GM12878 (cell line): ENCODE measurements around the gene ARHGDIA. TPM values are rescaled to one million over a fixed set of nuclear protein-coding genes. Genes with fewer than 3 reads are reported as not detected.

Experiments
- ATAC-seq: fragments of 200-7000 bp; cut with Tn5 transposase; 3 replicates; pipeline ENCODE4 v1.9.1; 2020; ENCODE audit warnings: mild to moderate bottlenecking, moderate library complexity
- BruUV-seq: library from RNA; stranded (reverse); fragments of 400-500 nt; replicated peaks from 2 replicates; lab custom pipeline; 2021; lab: Mats Ljungman, UMichigan
- CTCF ChIA-PET: fragments of 300-600 bp; sonication (Branson Sonifier 250); formaldehyde crosslinking; extraction: SDS; loops from one replicate; lab custom pipeline; 2021; ENCODE audit warnings: inconsistent platforms; lab: Yijun Ruan, JAX
- POLR2A ChIA-PET: fragments of 350-600 bp; formaldehyde crosslinking; extraction: SDS; loops from one replicate; lab custom pipeline; 2021; ENCODE audit warnings: inconsistent platforms; lab: Charles Lee
- RAD21 ChIA-PET: fragments of 300-600 bp; sonication (Branson Sonifier 250); formaldehyde crosslinking; loops from one replicate; lab custom pipeline; 2023; ENCODE audit warnings: antibody characterized with exemption; ENCODE audit not compliant: unreplicated experiment; lab: Charles Lee
- SMC1A ChIA-PET: fragments of 300-600 bp; sonication (Branson Sonifier 250); formaldehyde crosslinking; loops from one replicate; lab custom pipeline; 2023; ENCODE audit not compliant: unreplicated experiment, uncharacterized antibody; lab: Charles Lee
- DNase-seq: peaks from one replicate; pipeline ENCODE4 v3.0.0-alpha.2; 2011; ENCODE audit warnings: low read depth, low spot score
- FAIRE-seq: peaks from 3 replicates; lab custom pipeline; 2011; peaks lifted over from hg19 to GRCh38; lab: Jason Lieb, UNC
- H2AFZ ChIP-seq: 2 replicates; pipeline ENCODE4 v1.6.0; 2011; ENCODE audit warnings: low read depth, low read length, control low read depth; ENCODE audit not compliant: control insufficient read depth
- H3K27ac ChIP-seq: 2 replicates; pipeline ENCODE4 v1.5.1; 2011; ENCODE audit warnings: control low read depth; ENCODE audit not compliant: control insufficient read depth, insufficient read depth
- H3K27me3 ChIP-seq, 2 experiments: replicated peaks in 1 of 2; 2 replicates each; pipeline versions ENCODE4 v1.6.0 to v1.6.1; 2011; ENCODE audit warnings: low read length in 1 of 2; ENCODE audit not compliant: control insufficient read depth in 2 of 2, insufficient read depth in 2 of 2
- H3K36me3 ChIP-seq, 2 experiments: 2 replicates each; pipeline ENCODE4 v1.5.1; 2011; ENCODE audit warnings: low read length in 1 of 2; ENCODE audit not compliant: control insufficient read depth in 2 of 2, insufficient read depth in 2 of 2
- H3K4me1 ChIP-seq: 2 replicates; pipeline ENCODE4 v1.6.1; 2011; ENCODE audit warnings: mild to moderate bottlenecking, low read length, moderate library complexity, mixed read lengths; ENCODE audit not compliant: control insufficient read depth, insufficient read depth
- H3K4me2 ChIP-seq: 2 replicates; pipeline ENCODE4 v1.6.0; 2011; ENCODE audit warnings: control low read depth; ENCODE audit not compliant: control insufficient read depth, insufficient read depth
- H3K4me3 ChIP-seq: fragments of 200-600 bp; sonication (generic); 2 replicates; pipeline ENCODE4 v1.5.1; 2016
- H3K79me2 ChIP-seq: 2 replicates; pipeline ENCODE4 v1.6.0; 2011; ENCODE audit warnings: low read length; ENCODE audit not compliant: control insufficient read depth, insufficient read depth
- H3K9ac ChIP-seq: 2 replicates; pipeline ENCODE4 v1.8.0; 2011; ENCODE audit warnings: low read length, control low read depth, mixed read lengths; ENCODE audit not compliant: control insufficient read depth, insufficient read depth
- H3K9me3 ChIP-seq: replicated peaks from 3 replicates; pipeline ENCODE4 v1.5.1; 2011; ENCODE audit warnings: mild to moderate bottlenecking, low read length; ENCODE audit not compliant: control insufficient read depth, insufficient read depth
- H4K20me1 ChIP-seq: 2 replicates; pipeline ENCODE4 v1.6.0; 2011; ENCODE audit not compliant: control insufficient read depth, insufficient read depth
- E2F4 ChIP-seq: IDR thresholded peaks from 2 replicates; pipeline ENCODE4 v1.6.1; 2012; ENCODE audit warnings: low read depth, low read length, improper control_type of control experiment
- HCFC1 ChIP-seq: fragments of 150-350 bp; IDR thresholded peaks from 2 replicates; pipeline ENCODE4 v1.6.1; 2014; ENCODE audit warnings: low read length
- JUND ChIP-seq: IDR thresholded peaks from 2 replicates; pipeline ENCODE4 v1.6.1; 2012; ENCODE audit warnings: low read depth, mild to moderate bottlenecking, low read length, improper control_type of control experiment, moderate library complexity
- MAX ChIP-seq: IDR thresholded peaks from 2 replicates; pipeline ENCODE4 v1.6.1; 2012; ENCODE audit warnings: low read depth, low read length, improper control_type of control experiment
- MTA3 ChIP-seq: IDR thresholded peaks from 2 replicates; pipeline ENCODE4 v1.6.1; 2012; ENCODE audit warnings: low read length, inconsistent platforms, borderline replicate concordance
- MYC ChIP-seq: IDR thresholded peaks from 2 replicates; pipeline ENCODE4 v1.6.1; 2011; ENCODE audit warnings: mild to moderate bottlenecking, low read length, moderate library complexity, inconsistent platforms; ENCODE audit not compliant: insufficient read depth, insufficient replicate concordance, insufficient read length, severe bottlenecking
- NFXL1 ChIP-seq: fragments of 450-650 bp; IDR thresholded peaks from 2 replicates; pipeline ENCODE4 v1.6.1; 2017; ENCODE audit warnings: antibody characterized with exemption, mild to moderate bottlenecking, borderline replicate concordance
- NFYB ChIP-seq: IDR thresholded peaks from 2 replicates; pipeline ENCODE4 v1.6.1; 2011; ENCODE audit warnings: low read depth, mild to moderate bottlenecking, low read length, improper control_type of control experiment, moderate library complexity; ENCODE audit not compliant: insufficient read depth
- NRF1 ChIP-seq: conservative IDR thresholded peaks from 2 replicates; pipeline ENCODE4 v1.6.1; 2011; ENCODE audit warnings: mild to moderate bottlenecking, low read depth, low read length, improper control_type of control experiment
- POU2F2 ChIP-seq: IDR thresholded peaks from 3 replicates; pipeline ENCODE4 v1.6.1; 2011; ENCODE audit warnings: low read depth, mild to moderate bottlenecking, low read length, borderline replicate concordance
- RB1 ChIP-seq: fragments of 450-650 bp; formaldehyde crosslinking; IDR thresholded peaks from 2 replicates; pipeline ENCODE4 v1.6.1; 2017; ENCODE audit warnings: mild to moderate bottlenecking, borderline replicate concordance
- RELA ChIP-seq: fragments of 450-650 bp; IDR thresholded peaks from 2 replicates; pipeline ENCODE4 v1.8.0; 2014; ENCODE audit warnings: borderline replicate concordance; ENCODE audit not compliant: partially characterized antibody
- SMC3 ChIP-seq: IDR thresholded peaks from 2 replicates; pipeline ENCODE4 v1.6.1; 2011; ENCODE audit warnings: low read length, improper control_type of control experiment, borderline replicate concordance
- ZNF217 ChIP-seq: fragments of 450-650 bp; IDR thresholded peaks from 2 replicates; pipeline ENCODE4 v1.6.1; 2017; ENCODE audit warnings: antibody characterized with exemption, mild to moderate bottlenecking
- WGBS: methylation state at CpG from one replicate; pipeline ENCODE4 v1.1.6; 2016; ENCODE audit warnings: low lambda C conversion rate; ENCODE audit not compliant: insufficient replicate concordance, insufficient coverage; ENCODE audit errors: missing lambda C conversion rate; 5-methylcytosine and 5-hydroxymethylcytosine counted together
- in situ Hi-C: fragments of 300-500 bp; cut with MboI; formaldehyde crosslinking; loops from 9 replicates; pipeline ENCODE4 v1.14.3; 2018; ENCODE audit warnings: mixed read lengths
- intact Hi-C: fragments of 100-400 bp; cut with micrococcal nuclease; formaldehyde crosslinking; loops from one replicate; pipeline ENCODE4 v1.14.2; 2022; ENCODE audit not compliant: unreplicated experiment
- polyA plus RNA-seq, 11 experiments: library from polyadenylated mRNA; depleted of rRNA in 4 of 11; unstranded in 6 of 11; stranded (reverse) in 5 of 11; fragments of >200 nt; fragmentation: Nextera tagmentation in 4 of 11; fragmentation: Illumina TruSeq in 1 of 11; extraction: Ambion mirVana in 4 of 11; extraction: Trizol in 1 of 11; gene quantifications; 1 replicate in 1 of 11; 2 replicates in 10 of 11; pipeline versions ENCODE4 v1.2.1 to v1.2.3, GENCODE V29; 2011 to 2016; ENCODE audit warnings: inconsistent platforms in 2 of 11, missing spikeins in 2 of 11, low read depth in 1 of 11
- total RNA-seq, 4 experiments: library from RNA; depleted of rRNA in 3 of 4; stranded (reverse); fragments of >200 nt in 3 of 4; fragmentation: Illumina TruSeq in 1 of 4; extraction: Trizol in 1 of 4; gene quantifications; 2 replicates each; pipeline versions ENCODE4 v1.2.1 to v1.2.3, GENCODE V29; 2013 to 2021

ARHGDIA gene
- total and polyA plus RNA-seq, 10 of the 15 experiments (the other 5 are each of a cell fraction or from before 2014, with no cell fraction given): 17.9 to 552 (median 169) TPM

GRCh38 chr17:81884968-81885367, 13.8 kb upstream of the ARHGDIA start:
- ATAC-seq (no peak; the same call in 1 of the 3 replicates), FAIRE-seq (no peak), DNase-seq (no peak)
- Histone ChIP-seq H3K9ac (no peak overlapping the region), H3K27ac (no peak overlapping the region), H3K4me2 (no peak overlapping the region), H2AFZ (no peak overlapping the region), H4K20me1 (0 out of 2 replicates have a peak, but pooled peaks cover 3% of the 10 kb centered on the region), H3K79me2 (peaks cover 19% of the 10 kb centered on the region), H3K9me3 (no peaks in the 10 kb centered on the region), H3K4me1 (peaks cover 11% of the 10 kb centered on the region), H3K27me3 (no peaks in the 10 kb centered on the region), H3K4me3 (no peak overlapping the region), H3K36me3 (peaks cover 26 to 29% of the 10 kb centered on the region in 2 experiments; a peak in 3 of 4 replicates)
- in situ Hi-C loops: no loop called here
- ChIA-PET POLR2A (interaction anchor here (1.3 to 1.4 kb wide), 2 partner anchors 12 to 15 kb away, joined by 3 to 6 read pairs; no protein-coding TSS in a partner anchor), SMC1A (no interaction called here), CTCF (no interaction called here), RAD21 (no interaction called here)
- TF ChIP-seq POU2F2 (no peak), RB1 (no peak), SMC3 (no peak), NFXL1 (no peak), RELA (no peak), JUND (no peak), HCFC1 (no peak), NRF1 (no peak), MYC (no peak), E2F4 (no peak), MTA3 (no peak), ZNF217 (no peak), MAX (no peak), NFYB (no peak)
- 86% methylated on average over 5 of the region's 5 CpGs for WGBS
- BruUV-seq: no TSS peak
- intact Hi-C loops: no loop called here
